Spleen (tissue), 7 donors: Measurements from ENCODE around the gene PSG11.
"Not testable (repeated sequence)": the region's sequence is repeated elsewhere in the genome, so short reads cannot be mapped to it uniquely, and the experiment has no call there.

Experiments
- CTCF ChIP-seq, 11 experiments: fragments of 200-600 bp in 7 of 11; fragments of 450-650 bp in 4 of 11; sonication (generic) in 4 of 11; IDR thresholded peaks in 8 of 11; conservative IDR thresholded peaks in 3 of 11; 1 replicate in 7 of 11; 2 replicates in 4 of 11; pipeline versions ENCODE4 v1.4.0 to v1.8.0; 2016 to 2021; ENCODE audit warnings: antibody characterized with exemption in 11 of 11, inconsistent platforms in 4 of 11, mild to moderate bottlenecking in 1 of 11
- POLR2A ChIP-seq, 3 donors: fragments of 450-650 bp; IDR thresholded peaks; one replicate each; pipeline ENCODE4 v1.5.1; 2017; ENCODE audit warnings: antibody characterized with exemption in 3 of 3, mild to moderate bottlenecking in 1 of 3
- donor health status: DM: no; HTN: no; CAD: no; lungs with moderate emphysema.
- donor health status: DM: no; HTN: no; CAD: no.
- donor health status: DM: no; HTN: no; CAD: no.

- TF ChIP-seq CTCF (IDR thresholded peaks at IDR 0.05 in 8 of 11, conservative IDR thresholded peaks at IDR 0.05 in 3 of 11); POLR2A (IDR thresholded peaks at IDR 0.05): not testable (repeated sequence)
These were observed 33.2 kb upstream of the PSG11 start for GRCh38 chr19:43059482-43059881.
